Vagina (tissue), 2 donors: ENCODE data around the gene GPR87.

ENCODE experiments used
- POLR2A ChIP-seq, 2 donors: fragments of 450-650 bp; IDR thresholded peaks; one replicate each; pipeline ENCODE4 v1.6.1; 2017; ENCODE audit warnings: antibody characterized with exemption in 2 of 2, mild to moderate bottlenecking in 2 of 2, moderate library complexity in 2 of 2
- POLR2AphosphoS5 ChIP-seq, 2 donors: sonication (generic); formaldehyde crosslinking; IDR thresholded peaks; one replicate each; pipeline ENCODE4 v1.9.0; 2017; ENCODE audit warnings: antibody characterized with exemption in 2 of 2, mild to moderate bottlenecking in 2 of 2, low read depth in 1 of 2; ENCODE audit not compliant: insufficient read depth in 1 of 2
- TF ChIP-seq, protein P1 (sequence below), 3 experiments: fragments of 450-650 bp in 2 of 3; fragments of 200-600 bp in 1 of 3; sonication (generic) in 1 of 3; IDR thresholded peaks; one replicate each; pipeline ENCODE4 v1.5.1; 2017 to 2019; ENCODE audit warnings: antibody characterized with exemption in 3 of 3, mild to moderate bottlenecking in 2 of 3, moderate library complexity in 2 of 3

DNA sequence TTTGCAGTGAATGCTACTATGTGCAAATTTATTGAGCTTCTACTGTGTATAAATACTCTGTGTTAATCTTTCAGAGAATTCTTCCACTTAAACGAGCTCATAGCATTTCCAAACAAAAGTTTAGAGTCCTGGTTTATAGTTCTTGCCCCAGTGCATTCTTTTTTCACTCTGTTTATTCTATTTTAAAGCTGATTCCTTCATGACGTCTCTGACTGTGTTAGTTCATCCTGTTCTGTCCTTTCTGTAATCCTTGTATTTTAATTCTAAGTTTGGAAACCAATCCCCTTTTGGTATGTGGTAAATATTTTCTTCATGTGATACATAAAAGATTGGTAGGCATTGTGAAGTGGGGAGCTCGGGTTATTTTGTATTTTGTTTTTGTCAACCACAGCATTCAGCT lies 57.0 kb downstream of the GPR87 start:
- TF ChIP-seq, protein P1, sequence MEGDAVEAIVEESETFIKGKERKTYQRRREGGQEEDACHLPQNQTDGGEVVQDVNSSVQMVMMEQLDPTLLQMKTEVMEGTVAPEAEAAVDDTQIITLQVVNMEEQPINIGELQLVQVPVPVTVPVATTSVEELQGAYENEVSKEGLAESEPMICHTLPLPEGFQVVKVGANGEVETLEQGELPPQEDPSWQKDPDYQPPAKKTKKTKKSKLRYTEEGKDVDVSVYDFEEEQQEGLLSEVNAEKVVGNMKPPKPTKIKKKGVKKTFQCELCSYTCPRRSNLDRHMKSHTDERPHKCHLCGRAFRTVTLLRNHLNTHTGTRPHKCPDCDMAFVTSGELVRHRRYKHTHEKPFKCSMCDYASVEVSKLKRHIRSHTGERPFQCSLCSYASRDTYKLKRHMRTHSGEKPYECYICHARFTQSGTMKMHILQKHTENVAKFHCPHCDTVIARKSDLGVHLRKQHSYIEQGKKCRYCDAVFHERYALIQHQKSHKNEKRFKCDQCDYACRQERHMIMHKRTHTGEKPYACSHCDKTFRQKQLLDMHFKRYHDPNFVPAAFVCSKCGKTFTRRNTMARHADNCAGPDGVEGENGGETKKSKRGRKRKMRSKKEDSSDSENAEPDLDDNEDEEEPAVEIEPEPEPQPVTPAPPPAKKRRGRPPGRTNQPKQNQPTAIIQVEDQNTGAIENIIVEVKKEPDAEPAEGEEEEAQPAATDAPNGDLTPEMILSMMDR (IDR thresholded peaks at IDR 0.05) = no peak
- TF ChIP-seq POLR2A (IDR thresholded peaks at IDR 0.05) (no peak), POLR2AphosphoS5 (IDR thresholded peaks at IDR 0.05; ENCODE audit: insufficient read depth in 1 of 2, low read depth in 1 of 2) (peak in 1 of 2 donors; percentile 22)
